Naive B cell (primary cell): ENCODE measurements around the gene ZNF577. TPM values are rescaled to one million over a fixed set of nuclear protein-coding genes. Genes with fewer than 3 reads are reported as not detected.
A peak's percentile ranks its signal among the peaks of the same experiment; 100 is the strongest.

Source experiments
- ATAC-seq, 2 donors: fragments of 150-1000 bp; cut with Tn5 transposase; 2 replicates each; pipeline ENCODE4 v1.10.0; 2021; ENCODE audit warnings: low read depth in 2 of 2, mild to moderate bottlenecking in 2 of 2, moderate library complexity in 2 of 2
- DNase-seq: peaks from one replicate; pipeline ENCODE4 v3.0.0; 2022
- H3K27ac Mint-ChIP-seq, 6 donors: one replicate each; pipeline ENCODE4 v1.8.0; 2020 to 2022; ENCODE audit warnings: mild to moderate bottlenecking in 6 of 6, mixed read lengths in 6 of 6, moderate library complexity in 5 of 6, inconsistent platforms in 2 of 6
- H3K27me3 Mint-ChIP-seq, 3 donors: one replicate each; pipeline ENCODE4 v1.8.0; 2021 to 2022; ENCODE audit warnings: mixed read lengths in 3 of 3, mild to moderate bottlenecking in 1 of 3
- H3K36me3 Mint-ChIP-seq, 2 donors: one replicate each; pipeline ENCODE4 v1.8.0; 2020 to 2022; ENCODE audit warnings: mixed read lengths in 2 of 2, inconsistent platforms in 1 of 2, mild to moderate bottlenecking in 1 of 2
- H3K4me1 Mint-ChIP-seq, 3 donors: one replicate each; pipeline ENCODE4 v1.8.0; 2020 to 2022; ENCODE audit warnings: mixed read lengths in 3 of 3, inconsistent platforms in 1 of 3, mild to moderate bottlenecking in 1 of 3, moderate library complexity in 1 of 3
- H3K4me3 Mint-ChIP-seq, 8 donors: one replicate each; pipeline ENCODE4 v1.8.0; 2020 to 2022; ENCODE audit warnings: mild to moderate bottlenecking in 8 of 8, mixed read lengths in 8 of 8, moderate library complexity in 8 of 8, inconsistent platforms in 2 of 8
- H3K9me3 Mint-ChIP-seq, 7 donors: one replicate each; pipeline ENCODE4 v1.8.0; 2020 to 2022; ENCODE audit warnings: mixed read lengths in 7 of 7, mild to moderate bottlenecking in 5 of 7, inconsistent platforms in 2 of 7, moderate library complexity in 1 of 7
- polyA plus RNA-seq, 6 donors: library from polyadenylated mRNA; unstranded; fragments of 300-500 nt; fragmentation: Illumina TruSeq; gene quantifications; one replicate each; pipeline ENCODE4 v1.2.3, GENCODE V29; 2021; ENCODE audit warnings: low read depth in 6 of 6

Gene ZNF577
- polyA plus RNA-seq, 6 donors from 2014 or later, result 3.8 to 11.0 (median 5.6) TPM

DNA sequence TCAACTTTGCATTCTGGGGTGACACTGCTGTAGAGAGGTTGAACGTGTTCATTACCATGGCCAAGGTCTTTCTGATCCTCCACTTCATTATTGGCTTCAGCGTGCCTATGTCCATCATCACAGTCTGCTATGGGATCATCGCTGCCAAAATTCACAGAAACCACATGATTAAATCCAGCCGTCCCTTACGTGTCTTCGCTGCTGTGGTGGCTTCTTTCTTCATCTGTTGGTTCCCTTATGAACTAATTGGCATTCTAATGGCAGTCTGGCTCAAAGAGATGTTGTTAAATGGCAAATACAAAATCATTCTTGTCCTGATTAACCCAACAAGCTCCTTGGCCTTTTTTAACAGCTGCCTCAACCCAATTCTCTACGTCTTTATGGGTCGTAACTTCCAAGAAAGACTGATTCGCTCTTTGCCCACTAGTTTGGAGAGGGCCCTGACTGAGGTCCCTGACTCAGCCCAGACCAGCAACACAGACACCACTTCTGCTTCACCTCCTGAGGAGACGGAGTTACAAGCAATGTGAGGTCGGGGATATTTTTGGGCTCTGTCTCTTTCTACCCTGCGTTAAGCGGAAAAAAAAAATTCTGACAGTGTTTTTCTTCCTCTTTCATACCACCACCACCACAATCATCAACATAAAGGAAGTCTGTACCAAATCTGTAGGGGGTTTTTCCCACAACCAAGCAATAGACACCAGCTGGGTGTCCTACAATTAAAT, 63.3 kb downstream of the ZNF577 start:
- Mint-ChIP-seq H3K27ac (peak overlapping the region in 4 of 6 donors; percentile 50 to 93 (median 76)), H3K4me1 (peaks cover 6 to 12% (median 8%) of the 10 kb centered on the region in 3 donors), H3K36me3 (peaks cover 0 to 36% of the 10 kb centered on the region in 2 donors), H3K27me3 (no peaks in the 10 kb centered on the region), H3K4me3 (peak overlapping the region in 5 of 8 donors; percentile 35 to 84 (median 66)), H3K9me3 (peaks cover 28 to 80% (median 52%) of the 10 kb centered on the region in 7 donors)
- peak; percentile 54 to 82 for ATAC-seq
- DNase-seq, result no peak

DNA sequence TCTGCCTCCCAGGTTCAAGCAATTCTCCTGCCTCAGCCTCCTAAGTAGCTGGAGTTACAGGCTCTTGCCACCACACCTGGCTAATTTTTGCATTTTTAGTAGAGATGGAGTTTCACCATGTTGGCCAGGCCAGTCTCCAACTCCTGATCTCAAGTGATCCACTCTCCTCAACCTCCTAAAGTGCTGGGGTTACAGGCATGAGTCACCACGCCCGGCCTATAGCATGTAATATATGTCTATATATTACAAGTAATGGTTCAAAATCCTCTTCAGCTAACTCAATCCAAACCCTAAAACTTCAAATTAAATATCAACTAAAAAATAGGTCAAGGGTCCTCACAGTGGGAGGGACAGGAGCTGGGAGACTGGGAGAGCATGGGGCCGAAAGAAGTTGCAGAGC, 64.8 kb downstream of the ZNF577 start:
- Mint-ChIP-seq H3K27me3 (peaks cover 0 to 5% (median 0%) of the 10 kb centered on the region in 3 donors), H3K27ac (peak overlapping the region in 1 of 6 donors; percentile 34), H3K4me1 (peaks cover 6 to 12% (median 8%) of the 10 kb centered on the region in 3 donors), H3K9me3 (peaks cover 29 to 65% (median 40%) of the 10 kb centered on the region in 7 donors), H3K4me3 (no peak overlapping the region), H3K36me3 (peaks cover 0 to 28% of the 10 kb centered on the region in 2 donors)
- ATAC-seq (no peak), DNase-seq (no peak)

DNA sequence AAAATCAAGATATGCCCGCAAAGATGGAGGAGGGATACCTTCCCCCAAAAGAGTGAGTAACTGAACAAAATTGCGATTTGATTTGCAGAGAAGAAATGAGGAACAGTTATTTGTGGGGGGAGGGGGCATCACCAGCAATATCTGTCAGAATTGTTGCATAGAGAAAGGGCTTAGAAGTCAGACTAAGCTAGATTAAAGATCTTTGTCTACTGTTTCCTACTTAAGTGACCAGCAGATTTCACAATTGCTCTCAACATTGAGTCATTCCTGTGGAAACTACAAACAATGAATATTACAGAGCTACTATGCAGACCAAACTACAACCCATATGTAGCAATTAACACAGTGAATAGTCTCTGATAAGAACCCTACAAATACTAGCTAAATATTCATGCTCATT, 65.4 kb downstream of the ZNF577 start:
- Mint-ChIP-seq H3K4me3 (no peak overlapping the region), H3K36me3 (peaks cover 0 to 23% of the 10 kb centered on the region in 2 donors), H3K27ac (no peak overlapping the region), H3K27me3 (peaks cover 0 to 5% (median 0%) of the 10 kb centered on the region in 3 donors), H3K4me1 (peaks cover 6 to 12% (median 8%) of the 10 kb centered on the region in 3 donors), H3K9me3 (peaks cover 24 to 59% (median 36%) of the 10 kb centered on the region in 7 donors)
- DNase-seq (no peak), ATAC-seq (no peak)

DNA sequence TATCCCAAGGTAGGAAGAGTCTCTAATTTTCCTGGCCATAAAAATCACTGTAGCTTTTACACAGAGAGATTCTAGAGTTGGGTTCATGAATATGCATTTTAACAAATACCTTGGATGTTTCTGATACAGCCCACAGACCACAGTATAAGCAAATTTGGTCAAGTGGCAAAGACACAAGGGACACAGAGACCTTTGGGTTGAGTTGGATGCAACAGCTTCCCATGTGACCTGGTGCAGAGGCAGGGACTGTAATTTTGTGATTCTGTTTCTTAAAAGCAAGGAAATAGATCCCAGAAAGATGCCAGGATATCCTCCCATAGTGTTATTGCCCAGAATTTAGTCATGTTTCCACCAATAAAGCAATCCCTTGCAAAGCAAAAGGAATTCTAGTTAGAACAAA, 65.8 kb downstream of the ZNF577 start:
- peaks cover 20 to 55% (median 34%) of the 10 kb centered on the region in 7 donors for H3K9me3 Mint-ChIP-seq
- ATAC-seq (no peak), DNase-seq (no peak)
- H3K4me1 Mint-ChIP-seq, result peaks cover 6 to 12% (median 8%) of the 10 kb centered on the region in 3 donors
- H3K27me3 Mint-ChIP-seq, result peaks cover 0 to 5% (median 0%) of the 10 kb centered on the region in 3 donors
- H3K27ac Mint-ChIP-seq, result no peak overlapping the region
- peaks cover 0 to 23% of the 10 kb centered on the region in 2 donors for H3K36me3 Mint-ChIP-seq
- no peak overlapping the region for H3K4me3 Mint-ChIP-seq

DNA sequence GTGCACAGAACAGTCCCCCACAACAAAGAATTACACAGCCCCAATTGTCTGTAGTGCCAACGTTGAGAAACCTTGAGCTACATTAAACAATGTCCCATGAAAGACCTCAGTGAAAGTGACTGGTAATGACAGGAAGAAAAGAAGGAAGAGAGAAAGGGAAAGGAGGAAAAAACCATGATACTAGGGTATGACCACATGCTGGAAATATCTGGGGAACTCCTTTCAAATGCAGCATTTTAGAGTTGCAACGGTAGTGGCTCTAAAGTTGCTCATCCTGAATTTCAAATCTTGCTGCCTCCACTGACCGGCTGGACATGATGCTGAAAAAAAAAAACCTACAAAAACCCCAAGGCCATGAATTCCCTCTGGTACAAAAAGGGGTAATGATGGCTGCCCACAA, 66.3 kb downstream of the ZNF577 start:
- Mint-ChIP-seq H3K27ac (no peak overlapping the region), H3K9me3 (peaks cover 16 to 53% (median 29%) of the 10 kb centered on the region in 7 donors), H3K4me3 (peak overlapping the region in 1 of 8 donors; percentile 48), H3K4me1 (peaks cover 6 to 12% (median 8%) of the 10 kb centered on the region in 3 donors), H3K27me3 (peaks cover 0 to 5% (median 0%) of the 10 kb centered on the region in 3 donors), H3K36me3 (peaks cover 0 to 18% of the 10 kb centered on the region in 2 donors)
- no peak for DNase-seq
- ATAC-seq, result no peak

Other genes starting within 250 kb of the ZNF577 start
- gene SIGLEC14, start 241.1 kb downstream of the ZNF577 start, polyA plus RNA-seq, result 10 to 100 TPM; 14.3 to 27.2 (median 19.9) TPM
- gene SPACA6, start 194.6 kb downstream of the ZNF577 start, polyA plus RNA-seq, result 1 to 10 TPM in 5 of 6 donors, under 1 TPM in 1; 0.85 to 6.8 (median 3.6) TPM
- under 1 TPM in 1 of 6 donors, not detected in 5; 0.29 TPM for gene HAS1, start 164.0 kb downstream of the ZNF577 start, polyA plus RNA-seq
- gene FPR1, start 136.1 kb downstream of the ZNF577 start, polyA plus RNA-seq, result 1 to 10 TPM in 4 of 6 donors, under 1 TPM in 2; 0.18 to 6.3 (median 1.2) TPM
- gene FPR2, start 126.8 kb downstream of the ZNF577 start, polyA plus RNA-seq, result under 1 TPM in 1 of 6 donors, not detected in 5; 0.71 TPM
- gene FPR3, start 92.8 kb downstream of the ZNF577 start, polyA plus RNA-seq, result not detected
- gene ZNF649, start 17.1 kb upstream of the ZNF577 start, polyA plus RNA-seq, result 10 to 100 TPM in 5 of 6 donors, 1 to 10 TPM in 1; 8.3 to 17.7 (median 13.0) TPM
- 1 to 10 TPM; 2.1 to 8.4 (median 6.1) TPM for gene ZNF613, start 39.5 kb upstream of the ZNF577 start, polyA plus RNA-seq
- gene ZNF350, start 98.9 kb upstream of the ZNF577 start, polyA plus RNA-seq, result 10 to 100 TPM; 24.0 to 42.2 (median 33.3) TPM
- 10 to 100 TPM in 2 of 6 donors, 1 to 10 TPM in 4; 6.9 to 14.9 (median 8.4) TPM for gene ZNF615, start 120.3 kb upstream of the ZNF577 start, polyA plus RNA-seq
- 10 to 100 TPM in 3 of 6 donors, 1 to 10 TPM in 3; 7.1 to 17.2 (median 9.5) TPM for gene ZNF614, start 140.4 kb upstream of the ZNF577 start, polyA plus RNA-seq
- 1 to 10 TPM; 1.1 to 9.3 (median 5.9) TPM for gene ZNF432, start 160.9 kb upstream of the ZNF577 start, polyA plus RNA-seq
- 1 to 10 TPM; 2.9 to 8.2 (median 4.2) TPM for gene ZNF841, start 207.8 kb upstream of the ZNF577 start, polyA plus RNA-seq